Ovary (tissue), 10 donors: ENCODE measurements around the gene CLCN5. TPM values are rescaled to one million over a fixed set of nuclear protein-coding genes. Genes with fewer than 3 reads are reported as not detected.

Source experiments
- DNase-seq, 5 donors: peaks; one replicate each; pipeline ENCODE4 v3.0.0-alpha.2; 2019 to 2020
- H3K27ac ChIP-seq, 2 donors: fragments of 200-600 bp; one replicate each; pipeline versions ENCODE4 v1.5.1 to v1.8.0; 2019 to 2022
- H3K27me3 ChIP-seq: fragments of 200-600 bp; one replicate; pipeline ENCODE4 v1.8.0; 2022
- H3K36me3 ChIP-seq: fragments of 200-600 bp; sonication (generic); one replicate; pipeline ENCODE4 v1.5.1; 2019
- H3K4me1 ChIP-seq: one replicate; pipeline ENCODE4 v1.8.1; 2013; ENCODE audit warnings: mild to moderate bottlenecking, moderate library complexity; ENCODE audit not compliant: insufficient read depth
- H3K4me3 ChIP-seq: fragments of 200-600 bp; sonication (generic); one replicate; pipeline ENCODE4 v1.5.1; 2017
- H3K9me3 ChIP-seq, 2 donors: fragments of 200-600 bp in 1 of 2; sonication (generic) in 1 of 2; one replicate each; pipeline versions ENCODE4 v1.5.1 to v1.8.1; 2013 to 2019; ENCODE audit warnings: mild to moderate bottlenecking in 1 of 2, moderate library complexity in 1 of 2
- CTCF ChIP-seq, 3 donors: fragments of 450-650 bp in 2 of 3; fragments of 200-600 bp in 1 of 3; IDR thresholded peaks; one replicate each; pipeline versions ENCODE4 v1.5.1 to v1.8.0; 2016 to 2022; ENCODE audit warnings: antibody characterized with exemption in 3 of 3, mild to moderate bottlenecking in 1 of 3
- EP300 ChIP-seq: sonication (generic); formaldehyde crosslinking; IDR thresholded peaks from one replicate; pipeline ENCODE4 v1.6.1; 2017; ENCODE audit warnings: antibody characterized with exemption
- POLR2A ChIP-seq: fragments of 450-650 bp; IDR thresholded peaks from one replicate; pipeline ENCODE4 v1.6.1; 2017; ENCODE audit warnings: antibody characterized with exemption, mild to moderate bottlenecking, moderate library complexity
- WGBS, 3 donors: extraction: QIAGEN DNeasy Blood & Tissue Kit in 1 of 3; methylation state at CpG; one replicate each; pipeline versions ENCODE4 v1.1.5 to v1.1.7; 2013 to 2017; 5-methylcytosine and 5-hydroxymethylcytosine counted together
- intact Hi-C, 4 donors: fragments of 100-400 bp; cut with DNase I; formaldehyde crosslinking; loops; one replicate each; pipeline versions ENCODE4 v1.11.0 to v1.15.1; 2022 to 2023
- long read RNA-seq, 3 donors: library from polyadenylated mRNA in 2 of 3; unstranded in 2 of 3; transcript quantifications; one replicate each; pipeline ENCODE4 v2.0.0 and lab custom pipeline, GENCODE V29; 2021 to 2026
- polyA plus RNA-seq, 2 donors: library from polyadenylated mRNA; stranded (reverse); fragments of 200-250 nt in 1 of 2; fragments of 350-450 nt in 1 of 2; fragmentation: Illumina TruSeq in 1 of 2; extraction: RNeasy Lipid Tissue Mini Kit (QIAGEN cat#74804) in 1 of 2; gene quantifications; one replicate each; pipeline ENCODE4 v1.2.3, GENCODE V29; 2013 to 2014
- total RNA-seq, 7 donors: library from RNA; depleted of rRNA in 2 of 7; stranded (reverse); fragments of >200 nt in 2 of 7; fragmentation: NEBNext Ultra II Directional in 3 of 7; extraction: Animal tissue kit (Norgen Biotek cat#: 25700) in 3 of 7; gene quantifications; one replicate each; pipeline versions ENCODE4 v1.1.0 to v1.2.4, GENCODE V29; 2016 to 2023
- donor health status: DM: no; HTN: no; CAD: no; lungs with moderate emphysema.
- donor health status: DM: no; HTN: no; CAD: no.
- donor health status: Bipolar disorder and iron deficiency.
- donor health status: DM: yes; HTN: yes; CAD: no.
- donor health status: DM: no; HTN: no; CAD: no.
- donor health status: DM: yes; HTN: yes; CAD: no.

Gene CLCN5
- total RNA-seq: 10 to 100 TPM in 6 of 7 donors, 1 to 10 TPM in 1; 6.0 to 26.5 (median 18.4) TPM
- polyA plus RNA-seq: 1 to 10 TPM; 1.4 to 7.3 TPM
- long read RNA-seq, donor 1, partial matches to known transcripts: 4 of 12 reads
- long read RNA-seq, donor 1, other reads (novel, unspliced or antisense): 8 of 12 reads
- long read RNA-seq, donor 2, transcript CLCN5-203 (15 exons, 3,046 nt): major isoform, 5 of 25 reads
- long read RNA-seq, donor 2, partial matches to known transcripts: 19 of 25 reads
- long read RNA-seq, donor 2, other reads (novel, unspliced or antisense): 0 of 25 reads
- long read RNA-seq, donor 3, full-length matches to known transcripts: 7 of 12 reads
- long read RNA-seq, donor 3, partial matches to known transcripts: 1 of 12 reads
- long read RNA-seq, donor 3, other reads (novel, unspliced or antisense): 4 of 12 reads

- H3K9me3 ChIP-seq: no peaks in the 10 kb centered on the region
- intact Hi-C loops: no loop called here
- WGBS, 3 donors: 29 to 48% (median 43%) methylated on average over 51 to 83 of the region's 83 CpGs
- peak within 1 kb of the TSS; percentile 31 to 58 for H3K27ac ChIP-seq
- no peaks in the 10 kb centered on the region for H3K27me3 ChIP-seq
- TF ChIP-seq EP300 (no peak), CTCF (IDR thresholded peaks at IDR 0.05) (no peak), POLR2A (peak; percentile 43)
- DNase-seq: peak; percentile 95 to 97 (median 95)
- H3K4me1 ChIP-seq: peaks cover 2% of the 10 kb centered on the region
- no peaks in the 10 kb centered on the region for H3K36me3 ChIP-seq
- H3K4me3 ChIP-seq: peak within 1 kb of the TSS; percentile 77
Measured at GRCh38 chrX:49922291-49923241, at the start of gene CLCN5. CLCN5 (plus strand) TSS chrX:49922596; CDS start chrX:49925299, 2,703 bp downstream.

GRCh38 chrX:49876750-49877149, 45.6 kb upstream of the CLCN5 start:
- Histone ChIP-seq H3K4me1 (peaks cover 4% of the 10 kb centered on the region), H3K36me3 (no peaks in the 10 kb centered on the region), H3K9me3 (no peaks in the 10 kb centered on the region), H3K4me3 (no peak overlapping the region), H3K27ac (no peak overlapping the region), H3K27me3 (no peaks in the 10 kb centered on the region)
- intact Hi-C loops: no loop called here
- DNase-seq: no peak
- WGBS, 3 donors: 10 to 18% (median 13%) methylated on average over 3 of the region's 3 CpGs
- TF ChIP-seq POLR2A (no peak), CTCF (IDR thresholded peaks at IDR 0.05) (no peak), EP300 (no peak)

GRCh38 chrX:49877397-49878101, 44.8 kb upstream of the CLCN5 start:
- TF ChIP-seq EP300 (no peak), POLR2A (no peak), CTCF (IDR thresholded peaks at IDR 0.05) (no peak)
- intact Hi-C loops: no loop called here
- no peaks in the 10 kb centered on the region for H3K36me3 ChIP-seq

More at GRCh38 chrX:49877397-49878101, 44.8 kb upstream of the CLCN5 start:
- WGBS, 3 donors: 58 to 65% (median 64%) methylated on average over 5 of the region's 5 CpGs
- DNase-seq: no peak
- Histone ChIP-seq H3K4me3 (no peak overlapping the region), H3K9me3 (no peaks in the 10 kb centered on the region), H3K4me1 (peaks cover 4% of the 10 kb centered on the region), H3K27me3 (no peaks in the 10 kb centered on the region), H3K27ac (peak overlapping the region; percentile 4 to 86)
